Osteoblast (primary cell): ENCODE data around the gene NBAS. TPM values are rescaled to one million over a fixed set of nuclear protein-coding genes. Genes with fewer than 3 reads are reported as not detected.

Experiments
- DNase-seq: peaks from one replicate; pipeline ENCODE4 v3.0.0; 2011; ENCODE audit warnings: low spot score, mixed read lengths; ENCODE audit not compliant: insufficient read length; ENCODE audit errors: missing footprints
- H2AFZ ChIP-seq: 2 replicates; pipeline ENCODE4 v1.6.0; 2011; ENCODE audit warnings: mild to moderate bottlenecking, low read length
- H3K27ac ChIP-seq: 2 replicates; pipeline ENCODE4 v1.5.1; 2011; ENCODE audit warnings: mild to moderate bottlenecking, low read depth, low read length, moderate library complexity
- H3K27me3 ChIP-seq: 2 replicates; pipeline ENCODE4 v1.6.0; 2012; ENCODE audit warnings: mild to moderate bottlenecking, control low read depth, inconsistent platforms, low read length, moderate library complexity; ENCODE audit not compliant: insufficient read depth
- H3K36me3 ChIP-seq: 2 replicates; pipeline ENCODE4 v1.5.1; 2011; ENCODE audit warnings: mild to moderate bottlenecking, low read length, control low read depth, moderate library complexity; ENCODE audit not compliant: insufficient read depth
- H3K4me1 ChIP-seq: 2 replicates; pipeline ENCODE4 v1.5.1; 2011; ENCODE audit warnings: mild to moderate bottlenecking, low read length, control low read depth, moderate library complexity; ENCODE audit not compliant: insufficient read depth
- H3K4me2 ChIP-seq: 2 replicates; pipeline ENCODE4 v1.6.0; 2011; ENCODE audit warnings: mild to moderate bottlenecking, low read length; ENCODE audit not compliant: insufficient read depth
- H3K4me3 ChIP-seq: fragments of 200-600 bp; sonication (generic); 3 replicates; pipeline ENCODE4 v1.5.1; 2012; ENCODE audit warnings: mild to moderate bottlenecking, low read length, inconsistent platforms; ENCODE audit not compliant: insufficient read depth
- H3K79me2 ChIP-seq: 2 replicates; pipeline ENCODE4 v1.6.0; 2012; ENCODE audit warnings: mild to moderate bottlenecking, low read length, control low read depth, inconsistent platforms; ENCODE audit not compliant: insufficient read depth
- H3K9me3 ChIP-seq: 2 replicates; pipeline ENCODE4 v1.5.1; 2011; ENCODE audit warnings: low read depth, low read length, control low read depth
- H4K20me1 ChIP-seq: 2 replicates; pipeline ENCODE4 v1.6.0; 2012; ENCODE audit warnings: mild to moderate bottlenecking, low read length, control low read depth; ENCODE audit not compliant: insufficient read depth
- CTCF ChIP-seq: IDR thresholded peaks from 2 replicates; pipeline ENCODE4 v1.5.1; 2011; ENCODE audit warnings: mild to moderate bottlenecking, low read depth, low read length, moderate library complexity; ENCODE audit errors: extremely low read depth
- total RNA-seq: library from RNA; depleted of rRNA; stranded (reverse); fragments of >200 nt; gene quantifications from 2 replicates; pipeline ENCODE4 v1.2.3, GENCODE V29; 2012

The NBAS gene
- total RNA-seq, 1 donor = 98.1 TPM

- Histone ChIP-seq H4K20me1 (no peaks in the 10 kb centered on the region), H3K4me3 (no peak overlapping the region), H3K27ac (no peak overlapping the region), H3K4me1 (no peaks in the 10 kb centered on the region), H3K79me2 (no peaks in the 10 kb centered on the region), H3K4me2 (no peak overlapping the region), H3K9me3 (no peaks in the 10 kb centered on the region), H2AFZ (no peak overlapping the region), H3K36me3 (no peaks in the 10 kb centered on the region), H3K27me3 (no peaks in the 10 kb centered on the region)
- TF ChIP-seq CTCF = no peak
- DNase-seq = no peak
These were observed 365.3 kb downstream of the NBAS start for GRCh38 chr2:15195813-15196212.

GRCh38 chr2:15191789-15192188 is 369.3 kb downstream of the NBAS start:
- no peaks in the 10 kb centered on the region for H3K9me3 ChIP-seq
- no peak overlapping the region for H3K27ac ChIP-seq
- H2AFZ ChIP-seq = no peak overlapping the region
- peaks cover 8% of the 10 kb centered on the region for H3K36me3 ChIP-seq
- H3K4me1 ChIP-seq = no peaks in the 10 kb centered on the region
- H4K20me1 ChIP-seq = no peaks in the 10 kb centered on the region
- H3K4me2 ChIP-seq = no peak overlapping the region
- TF ChIP-seq CTCF = no peak
- H3K4me3 ChIP-seq = no peak overlapping the region
- no peaks in the 10 kb centered on the region for H3K79me2 ChIP-seq
- H3K27me3 ChIP-seq = no peaks in the 10 kb centered on the region
- DNase-seq = no peak

- Histone ChIP-seq H3K4me1 (no peaks in the 10 kb centered on the region), H3K4me2 (no peak overlapping the region), H4K20me1 (no peaks in the 10 kb centered on the region), H3K27me3 (no peaks in the 10 kb centered on the region), H3K9me3 (no peaks in the 10 kb centered on the region), H3K79me2 (no peaks in the 10 kb centered on the region), H2AFZ (no peak overlapping the region), H3K36me3 (peaks cover 8% of the 10 kb centered on the region), H3K27ac (no peak overlapping the region), H3K4me3 (no peak overlapping the region)
- peak; percentile 86 for DNase-seq
- peak; percentile 26 for TF ChIP-seq CTCF
These were observed 371.9 kb downstream of the NBAS start for GRCh38 chr2:15189216-15189615.

GRCh38 chr2:15187702-15188101 is 373.4 kb downstream of the NBAS start:
- TF ChIP-seq CTCF = no peak
- no peak for DNase-seq
- Histone ChIP-seq H3K79me2 (no peaks in the 10 kb centered on the region), H3K4me2 (no peak overlapping the region), H3K9me3 (no peaks in the 10 kb centered on the region), H3K4me3 (no peak overlapping the region), H3K27me3 (no peaks in the 10 kb centered on the region), H3K4me1 (no peaks in the 10 kb centered on the region), H2AFZ (no peak overlapping the region), H3K36me3 (peaks cover 8% of the 10 kb centered on the region), H3K27ac (no peak overlapping the region), H4K20me1 (no peaks in the 10 kb centered on the region)
